Pancreas (tissue), 10 donors: ENCODE measurements around the gene POU5F1. TPM values are rescaled to one million over a fixed set of nuclear protein-coding genes. Genes with fewer than 3 reads are reported as not detected.
A peak's percentile ranks its signal among the peaks of the same experiment; 100 is the strongest.

Source experiments
- ATAC-seq, 4 donors: fragments of 200-7000 bp; cut with Tn5 transposase; one replicate each; pipeline versions ENCODE4 v1.8.0 to v1.9.1; 2020; ENCODE audit warnings: mild to moderate bottlenecking in 4 of 4, moderate library complexity in 4 of 4
- DNase-seq, 6 donors: peaks; one replicate each; pipeline ENCODE4 v3.0.0-alpha.2; 2020
- FAIRE-seq: peaks from 2 replicates; lab custom pipeline; 2012; peaks lifted over from hg19 to GRCh38; lab: Jason Lieb, UNC
- H3K27ac ChIP-seq, 4 donors: fragments of 200-600 bp; sonication (generic); 1 replicate in 3 of 4; 2 replicates in 1 of 4; pipeline versions ENCODE4 v1.5.0 to v1.8.0; 2020
- H3K27me3 ChIP-seq, 4 donors: fragments of 200-600 bp; one replicate each; pipeline ENCODE4 v1.8.0; 2021
- H3K36me3 ChIP-seq, 3 donors: fragments of 200-600 bp; sonication (generic) in 1 of 3; one replicate each; pipeline versions ENCODE4 v1.5.0 to v1.8.0; 2020 to 2021
- H3K4me1 ChIP-seq, 3 donors: fragments of 200-600 bp; one replicate each; pipeline ENCODE4 v1.8.0; 2021
- H3K4me3 ChIP-seq, 4 donors: fragments of 200-600 bp; sonication (generic) in 2 of 4; one replicate each; pipeline versions ENCODE4 v1.5.0 to v1.8.0; 2020 to 2021
- H3K9me3 ChIP-seq, 4 donors: fragments of 200-600 bp; one replicate each; pipeline ENCODE4 v1.8.0; 2021
- CTCF ChIP-seq, 4 donors: fragments of 200-600 bp; sonication (generic) in 3 of 4; IDR thresholded peaks; one replicate each; pipeline versions ENCODE4 v1.5.0 to v1.8.0; 2021; ENCODE audit warnings: antibody characterized with exemption in 4 of 4
- WGBS, 2 donors: extraction: QIAGEN DNeasy Blood & Tissue Kit; methylation state at CpG; one replicate each; pipeline ENCODE4 v1.1.7; 2013; 5-methylcytosine and 5-hydroxymethylcytosine counted together
- intact Hi-C, 3 donors: fragments of 100-400 bp; cut with DNase I; formaldehyde crosslinking; loops; one replicate each; pipeline versions ENCODE4 v1.11.1 to v1.14.2; 2022
- polyA plus RNA-seq, 2 donors: library from polyadenylated mRNA; stranded (reverse); fragments of 200-250 nt; gene quantifications; one replicate each; pipeline ENCODE4 v1.2.3, GENCODE V29; 2013
- total RNA-seq, 6 donors: library from RNA; stranded (reverse); fragmentation: NEBNext Ultra II Directional in 4 of 6; extraction: Animal tissue kit (Norgen Biotek cat#: 25700) in 4 of 6; gene quantifications; one replicate each; pipeline versions ENCODE4 v1.2.1 to v1.2.4, GENCODE V29; 2021 to 2023
- donor health status: healthy with polysubstance abuse.
- donor health status: DM: no; HTN: no; CAD: no; lungs with moderate emphysema.
- donor health status: DM: no; HTN: no; CAD: no.
- donor health status: control.
- donor health status: control.
- donor health status: Bipolar disorder and iron deficiency.
- donor health status: DM: yes; HTN: yes; CAD: no.
- donor health status: DM: no; HTN: no; CAD: no.
- donor health status: DM: no; HTN: no; CAD: no.
- donor health status: DM: yes; HTN: yes; CAD: no.

POU5F1 gene
- total and polyA plus RNA-seq, 8 donors, result 1.1 to 32.1 (median 4.3) TPM

- ATAC-seq (peak; percentile 65 to 95 (median 84)), DNase-seq (peak in 3 of 6 donors; percentile 53 to 73 (median 68)), FAIRE-seq (no peak)
- peaks cover 0 to 4% (median 3%) of the 10 kb centered on the region in 3 donors for H3K4me1 ChIP-seq
- intact Hi-C loops, result no loop called here
- H3K4me3 ChIP-seq, result no peak overlapping the region
- no peaks in the 10 kb centered on the region for H3K27me3 ChIP-seq
- no peak for TF ChIP-seq CTCF (IDR thresholded peaks at IDR 0.05)
- H3K36me3 ChIP-seq, result peaks cover 0 to 6% (median 0%) of the 10 kb centered on the region in 3 donors
- H3K27ac ChIP-seq, result peak overlapping the region in 1 of 4 donors; percentile 11
- no peaks in the 10 kb centered on the region for H3K9me3 ChIP-seq
These were observed 6.6 kb downstream of the POU5F1 start for GRCh38 chr6:31163922-31164321.

- DNase-seq (peak in 1 of 6 donors; percentile 51), FAIRE-seq (no peak), ATAC-seq (no peak)
- no peaks in the 10 kb centered on the region for H3K9me3 ChIP-seq
- peaks cover 0 to 5% (median 4%) of the 10 kb centered on the region in 3 donors for H3K4me1 ChIP-seq
- no peak overlapping the region for H3K27ac ChIP-seq
- peaks cover 0 to 6% (median 0%) of the 10 kb centered on the region in 3 donors for H3K36me3 ChIP-seq
- no peak overlapping the region for H3K4me3 ChIP-seq
- TF ChIP-seq CTCF (IDR thresholded peaks at IDR 0.05), result no peak
- intact Hi-C loops, result no loop called here
- 89 to 92% methylated on average over 13 of the region's 13 CpGs for WGBS, 2 donors
- no peaks in the 10 kb centered on the region for H3K27me3 ChIP-seq
These were observed 7.9 kb downstream of the POU5F1 start for GRCh38 chr6:31162463-31163165.

GRCh38 chr6:31161216-31162126 lies 9.0 kb downstream of the POU5F1 start:
- Histone ChIP-seq H3K27me3 (no peaks in the 10 kb centered on the region), H3K27ac (no peak overlapping the region), H3K9me3 (no peaks in the 10 kb centered on the region), H3K4me3 (no peak overlapping the region), H3K36me3 (peaks cover 0 to 6% (median 0%) of the 10 kb centered on the region in 3 donors), H3K4me1 (peaks cover 0 to 9% (median 4%) of the 10 kb centered on the region in 3 donors)
- 91 to 94% methylated on average over 19 of the region's 19 CpGs for WGBS, 2 donors
- peak in 1 of 6 donors; percentile 64 for DNase-seq
- no peak for ATAC-seq
- no peak for FAIRE-seq
- no peak for TF ChIP-seq CTCF (IDR thresholded peaks at IDR 0.05)
- intact Hi-C loops, result no loop called here

- H3K4me3 ChIP-seq, result peak overlapping the region; percentile 10 to 61 (median 48)
- no peak for TF ChIP-seq CTCF (IDR thresholded peaks at IDR 0.05)
- intact Hi-C loops, result no loop called here
- H3K4me1 ChIP-seq, result peaks cover 0 to 9% (median 4%) of the 10 kb centered on the region in 3 donors
- DNase-seq (peak in 2 of 6 donors; percentile 55 to 73), ATAC-seq (no peak), FAIRE-seq (no peak)
- H3K36me3 ChIP-seq, result no peaks in the 10 kb centered on the region
- H3K27ac ChIP-seq, result no peak overlapping the region
- no peaks in the 10 kb centered on the region for H3K9me3 ChIP-seq
- WGBS, 2 donors, result 31 to 37% methylated on average over 35 of the region's 35 CpGs
- no peaks in the 10 kb centered on the region for H3K27me3 ChIP-seq
These were observed 11.3 kb downstream of the POU5F1 start for GRCh38 chr6:31158863-31159855.
